ACHN (cell line): Measurements from ENCODE around the gene SURF6.
"Not testable (repeated sequence)": the region's sequence is repeated elsewhere in the genome, so short reads cannot be mapped to it uniquely, and the experiment has no call there.

ENCODE experiments used
- DNase-seq: peaks from one replicate; pipeline ENCODE4 v3.0.0-alpha.2; 2015
- in situ Hi-C: cut with HindIII; loops from 2 replicates; pipeline ENCODE4 v1.10.0; 2017; ENCODE audit warnings: low sequenced_read_pairs, low pct_ligation_motif_present, low pct_unique_long_range_greater_than_20kb

Gene SURF6

GRCh38 chr9:133334161-133334560 is 1.8 kb downstream of the SURF6 start:
- DNase-seq: no peak
- in situ Hi-C loops: no loop called here

GRCh38 chr9:133333566-133333965 is 2.4 kb downstream of the SURF6 start:
- in situ Hi-C loops: no loop called here

GRCh38 chr9:133333011-133333410 is 3.0 kb downstream of the SURF6 start:
- in situ Hi-C loops: no loop called here

More at GRCh38 chr9:133333566-133333965, 2.4 kb downstream of the SURF6 start:
- no peak for DNase-seq

GRCh38 chr9:133332381-133332730 is 3.6 kb downstream of the SURF6 start:
- in situ Hi-C loops: no loop called here
- no peak for DNase-seq

More at GRCh38 chr9:133333011-133333410, 3.0 kb downstream of the SURF6 start:
- DNase-seq: no peak

GRCh38 chr9:133331641-133332380 is 4.2 kb downstream of the SURF6 start:
- in situ Hi-C loops: no loop called here

GRCh38 chr9:133331221-133331620 is 4.8 kb downstream of the SURF6 start:
- no peak for DNase-seq
- in situ Hi-C loops: no loop called here

More at GRCh38 chr9:133331641-133332380, 4.2 kb downstream of the SURF6 start:
- no peak for DNase-seq

GRCh38 chr9:133329306-133330156 is 6.5 kb downstream of the SURF6 start:
- in situ Hi-C loops: not testable (repeated sequence)
- DNase-seq: peak; percentile 12

- in situ Hi-C loops: no loop called here
- no peak for DNase-seq
Observed at GRCh38 chr9:133327834-133328484, 8.0 kb downstream of the SURF6 start.

- in situ Hi-C loops: not testable (repeated sequence)
Observed at GRCh38 chr9:133327021-133327420, 9.0 kb downstream of the SURF6 start.

GRCh38 chr9:133323991-133324703 is 11.8 kb downstream of the SURF6 start:
- in situ Hi-C loops: no loop called here

More at GRCh38 chr9:133327021-133327420, 9.0 kb downstream of the SURF6 start:
- not testable (repeated sequence) for DNase-seq

GRCh38 chr9:133323211-133323610 is 12.8 kb downstream of the SURF6 start:
- DNase-seq: no peak
- in situ Hi-C loops: no loop called here

More at GRCh38 chr9:133323991-133324703, 11.8 kb downstream of the SURF6 start:
- no peak for DNase-seq

- in situ Hi-C loops: no loop called here
- DNase-seq: no peak
Observed at GRCh38 chr9:133322701-133323100, 13.3 kb downstream of the SURF6 start.

- in situ Hi-C loops: no loop called here
- no peak for DNase-seq
Observed at GRCh38 chr9:133321411-133321935, 14.5 kb downstream of the SURF6 start.

- DNase-seq: no peak
- in situ Hi-C loops: no loop called here
Observed at GRCh38 chr9:133320421-133320881, 15.5 kb downstream of the SURF6 start.

- DNase-seq, in situ Hi-C loops: not testable (repeated sequence)
Observed at GRCh38 chr9:133317551-133317950, 18.4 kb downstream of the SURF6 start.

- in situ Hi-C loops: no loop called here
Observed at GRCh38 chr9:133315997-133316396, 20.0 kb downstream of the SURF6 start.

GRCh38 chr9:133309608-133310007 is 26.4 kb downstream of the SURF6 start:
- in situ Hi-C loops: no loop called here
- DNase-seq: no peak

More at GRCh38 chr9:133315997-133316396, 20.0 kb downstream of the SURF6 start:
- DNase-seq: no peak

- no peak for DNase-seq
- in situ Hi-C loops: no loop called here
Observed at GRCh38 chr9:133307301-133307700, 28.7 kb downstream of the SURF6 start.
